OCI-LY1 (cell line): Measurements from ENCODE around the gene ODAD3.

Source experiments
- H2AFZ ChIP-seq: fragments of 200-600 bp; sonication (generic), shearing (Covaris generic); 2 replicates; pipeline ENCODE4 v1.6.0; 2014; ENCODE audit warnings: antibody characterized with exemption, mild to moderate bottlenecking, low read length
- H3F3A ChIP-seq: fragments of 200-600 bp; sonication (generic), shearing (Covaris generic); 2 replicates; pipeline ENCODE4 v1.6.0; 2014; ENCODE audit warnings: mild to moderate bottlenecking, antibody characterized with exemption, low read length, moderate library complexity; ENCODE audit not compliant: insufficient read depth
- H3K27ac ChIP-seq: fragments of 200-600 bp; sonication (generic); 2 replicates; pipeline ENCODE4 v1.5.1; 2014; ENCODE audit warnings: low read length, mixed run types, mild to moderate bottlenecking, low read depth; ENCODE audit not compliant: poor library complexity, severe bottlenecking
- H3K27me3 ChIP-seq: fragments of 200-600 bp; sonication (generic); 2 replicates; pipeline ENCODE4 v1.6.0; 2014; ENCODE audit warnings: antibody characterized with exemption, mild to moderate bottlenecking, low read length, moderate library complexity; ENCODE audit not compliant: insufficient read depth
- H3K36me3 ChIP-seq: fragments of 200-600 bp; sonication (generic); 2 replicates; pipeline ENCODE4 v1.6.1; 2014; ENCODE audit warnings: mild to moderate bottlenecking, antibody characterized with exemption, low read length, moderate library complexity, mixed read lengths; ENCODE audit not compliant: insufficient read depth
- H3K4me1 ChIP-seq: fragments of 200-600 bp; sonication (generic); 2 replicates; pipeline ENCODE4 v1.5.1; 2014; ENCODE audit warnings: mild to moderate bottlenecking, low read length, moderate library complexity; ENCODE audit not compliant: insufficient read depth, severe bottlenecking
- H3K4me2 ChIP-seq: fragments of 200-600 bp; sonication (generic), shearing (Covaris generic); 2 replicates; pipeline ENCODE4 v1.6.1; 2014; ENCODE audit warnings: low read length
- H3K4me3 ChIP-seq: fragments of 200-600 bp; sonication (generic); 2 replicates; pipeline ENCODE4 v1.5.1; 2014; ENCODE audit warnings: low read length, low read depth, mild to moderate bottlenecking, mixed read lengths; ENCODE audit not compliant: poor library complexity, severe bottlenecking
- H3K79me2 ChIP-seq: fragments of 200-600 bp; shearing (Covaris generic); 2 replicates; pipeline ENCODE4 v1.6.1; 2016; ENCODE audit warnings: mixed run types, low read length, mixed read lengths; ENCODE audit not compliant: insufficient read depth
- H3K9ac ChIP-seq: fragments of 200-600 bp; sonication (generic), shearing (Covaris generic); 2 replicates; pipeline ENCODE4 v1.6.1; 2014; ENCODE audit warnings: mild to moderate bottlenecking, low read length, mixed read lengths
- H3K9me2 ChIP-seq: fragments of 200-600 bp; sonication (generic), shearing (Covaris generic); 2 replicates; pipeline ENCODE4 v1.6.1; 2014; ENCODE audit warnings: low read depth, mild to moderate bottlenecking, low read length, mixed read lengths
- H3K9me3 ChIP-seq: fragments of 200-600 bp; shearing (Covaris generic); 2 replicates; pipeline ENCODE4 v1.6.1; 2014; ENCODE audit warnings: low read length, mixed read lengths
- H4K20me1 ChIP-seq: fragments of 200-600 bp; sonication (generic), shearing (Covaris generic); 2 replicates; pipeline ENCODE4 v1.6.0; 2016; ENCODE audit warnings: mild to moderate bottlenecking, low read length; ENCODE audit not compliant: insufficient read depth
- EZH2 ChIP-seq: fragments of 200-600 bp; sonication (generic), shearing (Covaris generic); IDR thresholded peaks from 2 replicates; pipeline ENCODE4 v1.8.0; 2017; ENCODE audit warnings: borderline replicate concordance, mixed run types, mild to moderate bottlenecking, antibody characterized with exemption, low read length, moderate library complexity, mixed read lengths
- TF ChIP-seq, protein P1 (sequence below): fragments of 200-600 bp; sonication (generic), shearing (Covaris generic); IDR thresholded peaks from 2 replicates; pipeline ENCODE4 v1.5.1; 2017; ENCODE audit warnings: mild to moderate bottlenecking, antibody characterized with exemption, low read length, moderate library complexity, mixed read lengths

Gene ODAD3

DNA sequence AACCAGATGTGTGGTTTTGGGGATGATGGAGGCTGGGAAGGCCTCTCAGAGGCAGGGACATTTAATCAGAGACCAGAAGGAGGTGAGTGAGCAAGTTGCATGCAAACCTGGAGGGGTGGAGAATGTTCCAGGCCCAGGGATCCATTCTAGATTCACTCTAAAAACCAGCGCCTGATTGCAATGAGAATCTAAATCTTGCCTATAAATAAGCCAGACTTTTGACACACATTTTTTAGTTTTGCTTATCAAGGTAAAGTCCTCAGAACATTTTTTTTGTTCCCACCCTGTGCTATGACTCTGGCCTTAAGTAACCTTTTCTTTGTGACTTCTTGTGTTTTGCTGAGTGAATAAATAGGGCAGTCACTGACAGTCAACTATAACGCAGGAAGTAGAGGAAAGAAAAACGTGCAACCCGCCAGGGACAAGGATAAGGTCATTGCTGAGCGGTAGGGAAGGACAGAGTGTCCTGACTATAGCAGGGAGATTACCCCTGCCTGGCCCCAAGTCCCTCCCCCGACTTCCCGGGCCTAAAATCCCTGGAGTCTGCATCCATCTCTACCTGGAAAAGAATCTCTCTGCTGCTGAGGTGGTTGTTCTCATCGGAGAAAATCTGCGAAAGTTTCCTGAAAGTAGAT lies 30.2 kb downstream of the ODAD3 start:
- Histone ChIP-seq H3K4me2 (no peak overlapping the region), H3K27me3 (no peaks in the 10 kb centered on the region), H3K36me3 (no peaks in the 10 kb centered on the region), H3K79me2 (no peaks in the 10 kb centered on the region), H3K4me3 (no peak overlapping the region), H4K20me1 (no peaks in the 10 kb centered on the region), H3K4me1 (no peaks in the 10 kb centered on the region), H3F3A (no peaks in the 10 kb centered on the region), H3K9ac (no peak overlapping the region), H2AFZ (no peak overlapping the region), H3K9me3 (no peaks in the 10 kb centered on the region), H3K9me2 (no peaks in the 10 kb centered on the region), H3K27ac (no peak overlapping the region)
- TF ChIP-seq, protein P1, sequence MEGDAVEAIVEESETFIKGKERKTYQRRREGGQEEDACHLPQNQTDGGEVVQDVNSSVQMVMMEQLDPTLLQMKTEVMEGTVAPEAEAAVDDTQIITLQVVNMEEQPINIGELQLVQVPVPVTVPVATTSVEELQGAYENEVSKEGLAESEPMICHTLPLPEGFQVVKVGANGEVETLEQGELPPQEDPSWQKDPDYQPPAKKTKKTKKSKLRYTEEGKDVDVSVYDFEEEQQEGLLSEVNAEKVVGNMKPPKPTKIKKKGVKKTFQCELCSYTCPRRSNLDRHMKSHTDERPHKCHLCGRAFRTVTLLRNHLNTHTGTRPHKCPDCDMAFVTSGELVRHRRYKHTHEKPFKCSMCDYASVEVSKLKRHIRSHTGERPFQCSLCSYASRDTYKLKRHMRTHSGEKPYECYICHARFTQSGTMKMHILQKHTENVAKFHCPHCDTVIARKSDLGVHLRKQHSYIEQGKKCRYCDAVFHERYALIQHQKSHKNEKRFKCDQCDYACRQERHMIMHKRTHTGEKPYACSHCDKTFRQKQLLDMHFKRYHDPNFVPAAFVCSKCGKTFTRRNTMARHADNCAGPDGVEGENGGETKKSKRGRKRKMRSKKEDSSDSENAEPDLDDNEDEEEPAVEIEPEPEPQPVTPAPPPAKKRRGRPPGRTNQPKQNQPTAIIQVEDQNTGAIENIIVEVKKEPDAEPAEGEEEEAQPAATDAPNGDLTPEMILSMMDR: no peak
- no peak for TF ChIP-seq EZH2

DNA sequence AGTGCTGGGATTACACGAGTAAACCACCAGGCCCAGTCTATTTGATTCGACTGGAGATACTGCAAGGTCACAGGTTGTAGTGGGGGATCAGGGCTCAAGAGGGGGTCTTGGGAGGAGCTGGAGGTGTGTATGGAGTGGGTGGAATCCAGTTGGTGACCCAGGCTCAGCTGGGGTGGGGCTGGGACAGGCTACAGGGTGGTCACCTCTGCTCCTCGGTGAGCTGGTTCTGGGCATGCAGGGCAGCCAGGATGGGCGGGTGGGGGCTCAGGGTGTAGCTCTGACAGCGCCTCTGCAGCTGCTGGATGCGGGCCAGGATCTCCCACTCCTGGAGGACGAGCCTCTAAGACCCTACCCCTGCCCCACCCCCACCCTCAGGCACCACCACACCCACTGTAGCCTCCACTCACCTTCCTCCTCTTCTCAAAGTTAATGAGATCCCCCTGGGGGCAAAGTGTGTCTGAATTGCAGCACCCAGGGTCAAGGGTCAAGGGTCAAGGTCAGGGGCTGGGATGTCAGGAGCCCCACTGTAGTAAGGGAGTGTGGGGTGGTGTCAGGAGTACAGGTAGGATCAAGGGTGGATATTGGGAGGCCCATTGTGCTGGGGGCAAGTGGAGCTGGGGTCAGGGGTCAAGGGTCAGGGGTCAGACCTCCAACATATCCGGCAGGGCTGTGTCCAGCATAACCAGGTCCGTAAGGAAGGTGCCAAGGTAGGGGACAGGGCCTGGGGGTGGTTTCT lies 32.9 kb downstream of the ODAD3 start:
- Histone ChIP-seq H3K4me3 (no peak overlapping the region), H3K9me3 (no peaks in the 10 kb centered on the region), H3K9me2 (no peaks in the 10 kb centered on the region), H3K4me2 (no peak overlapping the region), H3K4me1 (no peaks in the 10 kb centered on the region), H4K20me1 (no peaks in the 10 kb centered on the region), H3K9ac (no peak overlapping the region), H3K79me2 (no peaks in the 10 kb centered on the region), H2AFZ (no peak overlapping the region), H3K36me3 (no peaks in the 10 kb centered on the region), H3K27ac (no peak overlapping the region), H3F3A (no peaks in the 10 kb centered on the region), H3K27me3 (peaks cover 4% of the 10 kb centered on the region; the same call in 1 of the 2 replicates)
- TF ChIP-seq, protein P1: no peak
- no peak for TF ChIP-seq EZH2

DNA sequence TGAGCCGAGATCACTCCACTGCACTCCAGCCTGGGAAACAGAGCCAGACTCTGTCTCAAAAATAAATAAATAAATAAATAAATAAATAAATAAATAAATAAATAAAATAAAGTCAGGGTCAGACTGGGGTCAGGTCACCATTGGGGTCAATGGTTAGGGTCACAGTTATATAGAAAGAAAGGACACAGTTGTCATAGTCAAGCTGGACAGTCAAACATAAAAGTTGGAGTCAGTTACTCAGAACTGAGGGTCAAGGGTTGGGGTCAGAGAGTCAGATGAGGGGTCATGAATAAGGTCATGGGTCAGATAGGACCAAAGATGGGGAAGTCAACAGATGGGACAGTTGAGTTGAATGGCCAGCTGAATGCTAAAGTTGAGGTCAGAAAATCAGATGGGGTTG lies 34.1 kb downstream of the ODAD3 start:
- Histone ChIP-seq H3K9me3 (no peaks in the 10 kb centered on the region), H3K9ac (no peak overlapping the region), H3K36me3 (no peaks in the 10 kb centered on the region), H3K4me2 (no peak overlapping the region), H2AFZ (no peak overlapping the region), H4K20me1 (no peaks in the 10 kb centered on the region), H3K27me3 (peaks cover 7% of the 10 kb centered on the region; the same call in 1 of the 2 replicates), H3K4me3 (no peak overlapping the region), H3K4me1 (no peaks in the 10 kb centered on the region), H3K79me2 (no peaks in the 10 kb centered on the region), H3F3A (no peaks in the 10 kb centered on the region), H3K9me2 (no peaks in the 10 kb centered on the region), H3K27ac (no peak overlapping the region)
- no peak for TF ChIP-seq EZH2
- TF ChIP-seq, protein P1: no peak
